GM20000 (cell line): ENCODE results near the gene TEX9.

Source experiments
- DNase-seq: peaks from one replicate; pipeline ENCODE4 v3.0.0; 2012; ENCODE audit warnings: low spot score
- TF ChIP-seq, protein P1 (sequence below): IDR thresholded peaks from 2 replicates; pipeline ENCODE4 v1.5.1; 2012; ENCODE audit warnings: mild to moderate bottlenecking, control low read depth; ENCODE audit errors: extremely low read depth, missing control alignments

The TEX9 gene

DNA sequence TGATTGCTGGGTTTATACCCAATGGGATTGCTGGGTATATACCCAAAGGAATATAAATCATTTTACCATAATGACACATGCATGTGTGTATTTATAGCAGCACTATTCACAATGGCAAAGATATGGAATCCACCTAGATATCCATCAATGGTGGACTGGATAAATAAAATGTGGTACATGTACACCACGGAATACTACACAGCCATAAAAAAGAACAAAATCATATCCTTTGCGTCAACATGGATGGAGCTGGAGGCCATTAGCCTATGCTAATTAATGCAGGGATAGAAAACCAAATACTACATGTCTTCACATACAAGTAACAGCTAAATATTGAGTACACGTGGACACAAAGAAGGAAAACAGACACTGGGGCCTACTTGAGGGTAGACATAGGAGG is 77.1 kb downstream of the TEX9 start:
- TF ChIP-seq, protein P1, sequence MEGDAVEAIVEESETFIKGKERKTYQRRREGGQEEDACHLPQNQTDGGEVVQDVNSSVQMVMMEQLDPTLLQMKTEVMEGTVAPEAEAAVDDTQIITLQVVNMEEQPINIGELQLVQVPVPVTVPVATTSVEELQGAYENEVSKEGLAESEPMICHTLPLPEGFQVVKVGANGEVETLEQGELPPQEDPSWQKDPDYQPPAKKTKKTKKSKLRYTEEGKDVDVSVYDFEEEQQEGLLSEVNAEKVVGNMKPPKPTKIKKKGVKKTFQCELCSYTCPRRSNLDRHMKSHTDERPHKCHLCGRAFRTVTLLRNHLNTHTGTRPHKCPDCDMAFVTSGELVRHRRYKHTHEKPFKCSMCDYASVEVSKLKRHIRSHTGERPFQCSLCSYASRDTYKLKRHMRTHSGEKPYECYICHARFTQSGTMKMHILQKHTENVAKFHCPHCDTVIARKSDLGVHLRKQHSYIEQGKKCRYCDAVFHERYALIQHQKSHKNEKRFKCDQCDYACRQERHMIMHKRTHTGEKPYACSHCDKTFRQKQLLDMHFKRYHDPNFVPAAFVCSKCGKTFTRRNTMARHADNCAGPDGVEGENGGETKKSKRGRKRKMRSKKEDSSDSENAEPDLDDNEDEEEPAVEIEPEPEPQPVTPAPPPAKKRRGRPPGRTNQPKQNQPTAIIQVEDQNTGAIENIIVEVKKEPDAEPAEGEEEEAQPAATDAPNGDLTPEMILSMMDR, result no peak
- no peak for DNase-seq

DNA sequence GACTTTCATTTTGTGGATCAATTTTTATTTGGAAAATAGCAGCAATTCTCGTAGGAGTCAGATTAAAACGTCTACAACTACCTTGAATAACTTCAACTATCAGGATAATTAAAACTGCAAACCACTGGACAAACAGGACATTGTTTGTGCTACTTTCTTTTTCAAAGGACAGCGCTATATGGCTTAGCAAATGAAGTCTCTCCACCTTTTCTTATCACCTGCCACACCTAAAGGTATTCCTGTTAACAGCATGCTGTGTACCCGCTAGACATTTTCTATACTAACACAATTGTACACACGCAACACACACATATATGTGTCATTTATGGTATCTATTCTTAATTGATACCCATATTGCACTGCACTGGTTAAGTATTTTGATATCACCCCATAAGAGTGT is 80.5 kb downstream of the TEX9 start:
- DNase-seq, result no peak
- TF ChIP-seq, protein P1, result no peak

DNA sequence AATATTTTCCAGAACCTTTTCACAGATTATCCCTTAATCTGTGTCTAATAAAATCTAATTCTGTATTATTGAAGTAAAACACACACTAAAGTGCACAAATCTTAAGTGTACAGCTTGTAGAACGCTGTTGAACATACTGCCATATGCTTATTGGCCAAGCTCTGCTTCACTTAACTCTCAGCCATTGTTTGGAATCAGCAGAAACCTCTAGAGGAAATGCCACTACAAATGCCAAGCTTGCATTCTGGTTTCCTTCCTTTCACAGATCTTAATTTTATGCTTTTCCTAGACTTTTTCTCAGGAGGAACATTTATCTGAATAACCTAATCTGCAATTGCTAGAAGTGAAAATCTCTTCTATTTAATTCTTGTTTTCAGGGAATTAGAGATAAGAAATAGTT is 89.6 kb downstream of the TEX9 start:
- TF ChIP-seq, protein P1, result no peak
- no peak for DNase-seq

DNA sequence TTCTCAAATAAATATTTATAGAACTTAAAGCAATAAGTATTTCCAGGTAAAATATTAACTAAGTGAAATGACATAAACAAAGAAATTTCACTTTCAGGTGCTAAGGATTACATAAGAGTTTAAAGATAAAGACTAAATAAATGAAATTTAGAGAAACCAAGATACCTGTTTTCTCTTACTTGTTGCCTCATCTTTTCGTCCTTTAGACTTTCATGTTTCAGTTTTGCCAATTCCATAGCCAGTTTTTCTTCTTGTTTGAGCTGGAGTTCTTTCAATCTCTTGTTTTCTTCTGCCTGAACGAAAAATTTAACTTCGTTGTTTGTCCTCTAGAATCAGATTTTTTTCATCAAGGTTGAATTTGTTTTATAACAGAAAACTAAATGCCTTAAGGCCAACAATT is 91.0 kb downstream of the TEX9 start:
- TF ChIP-seq, protein P1, result no peak
- no peak for DNase-seq

DNA sequence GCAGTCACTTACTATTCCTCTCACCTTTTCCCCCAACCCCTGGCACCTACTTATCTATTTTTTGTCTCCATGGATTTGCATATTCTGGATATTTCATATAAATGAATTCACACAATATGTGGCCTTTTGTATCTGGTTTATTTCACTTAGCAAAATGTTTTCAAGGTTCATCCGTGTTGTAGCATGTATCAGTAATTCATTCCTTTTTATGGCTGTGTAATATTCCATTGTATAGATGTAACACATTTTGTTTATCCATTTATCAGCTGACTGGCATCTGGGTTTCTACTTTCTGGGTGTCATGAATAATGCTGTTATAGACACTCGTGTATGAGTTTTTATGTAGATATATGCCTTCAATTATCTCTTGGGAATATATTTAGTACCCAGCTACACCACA is 93.9 kb downstream of the TEX9 start:
- no peak for DNase-seq
- TF ChIP-seq, protein P1, result no peak

DNA sequence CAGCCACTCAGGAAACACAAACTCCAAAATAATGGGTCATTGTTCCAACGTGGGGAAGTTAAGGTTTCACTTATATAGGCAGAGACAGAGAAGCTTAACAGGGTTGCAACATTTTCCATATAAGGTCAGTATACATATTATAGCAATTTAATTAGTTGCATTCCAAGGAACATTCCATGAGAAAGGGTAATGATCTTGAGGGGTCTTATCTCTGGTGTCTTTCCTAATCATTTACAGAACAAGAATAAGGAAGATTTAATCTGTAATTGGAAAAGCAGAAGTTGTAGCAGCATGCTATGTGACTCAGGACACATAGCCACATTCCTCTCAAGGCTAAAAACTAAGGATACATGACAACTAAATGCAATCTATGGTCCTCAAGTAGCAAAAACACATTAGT is 94.8 kb downstream of the TEX9 start:
- TF ChIP-seq, protein P1, result no peak
- DNase-seq, result no peak

DNA sequence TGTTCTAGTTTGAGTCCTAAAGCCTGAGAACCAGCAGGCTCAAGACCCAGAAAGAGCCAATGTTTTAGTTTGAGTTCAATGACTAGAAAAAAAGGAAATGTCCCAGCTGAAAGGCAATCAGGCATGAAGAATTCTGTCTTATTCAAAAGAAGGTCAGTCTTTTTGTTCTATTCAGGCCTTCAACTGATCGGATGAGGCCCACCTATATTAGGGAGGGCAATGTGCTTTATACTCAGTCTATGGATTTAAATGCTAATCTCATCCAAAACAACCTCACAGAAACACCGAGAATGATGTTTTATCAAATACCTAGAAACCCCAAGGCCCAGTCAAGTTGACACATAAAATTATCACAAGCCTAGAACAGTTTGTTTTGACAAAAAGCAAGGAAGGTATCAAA is 95.7 kb downstream of the TEX9 start:
- no peak for DNase-seq
- TF ChIP-seq, protein P1, result no peak
